Hepatocyte (in vitro differentiated cells): ENCODE data around the gene TEX13A. TPM values are rescaled to one million over a fixed set of nuclear protein-coding genes. Genes with fewer than 3 reads are reported as not detected.

Experiments used
- DNase-seq: peaks from one replicate; pipeline ENCODE4 v3.0.0-alpha.2; 2016; ENCODE audit warnings: low spot score
- H2AFZ ChIP-seq: fragments of 200-600 bp; sonication (generic); 2 replicates; pipeline ENCODE4 v1.6.0; 2016; ENCODE audit warnings: antibody characterized with exemption, mild to moderate bottlenecking
- H3K27ac ChIP-seq: fragments of 200-600 bp; sonication (generic); 2 replicates; pipeline ENCODE4 v1.5.1; 2016; ENCODE audit warnings: mild to moderate bottlenecking
- H3K27me3 ChIP-seq: fragments of 200-600 bp; sonication (generic); 2 replicates; pipeline ENCODE4 v1.6.1; 2016
- H3K36me3 ChIP-seq: fragments of 200-600 bp; sonication (generic); replicated peaks from 2 replicates; pipeline ENCODE4 v1.5.1; 2016; ENCODE audit warnings: low read depth; ENCODE audit not compliant: insufficient read depth
- H3K4me1 ChIP-seq: fragments of 200-600 bp; sonication (generic); 2 replicates; pipeline ENCODE4 v1.5.1; 2016; ENCODE audit warnings: mild to moderate bottlenecking, moderate library complexity; ENCODE audit not compliant: insufficient read depth
- H3K4me2 ChIP-seq: fragments of 200-600 bp; sonication (generic); 2 replicates; pipeline ENCODE4 v1.6.0; 2016
- H3K4me3 ChIP-seq: fragments of 200-600 bp; sonication (generic); 2 replicates; pipeline ENCODE4 v1.5.1; 2016; ENCODE audit warnings: mild to moderate bottlenecking
- H3K79me2 ChIP-seq: fragments of 200-600 bp; sonication (generic); 2 replicates; pipeline ENCODE4 v1.6.0; 2017; ENCODE audit warnings: mild to moderate bottlenecking
- H3K9me2 ChIP-seq: fragments of 200-600 bp; sonication (generic); replicated peaks from 2 replicates; pipeline ENCODE4 v1.6.0; 2017; ENCODE audit warnings: mild to moderate bottlenecking; ENCODE audit not compliant: insufficient read depth
- H3K9me3 ChIP-seq: fragments of 200-600 bp; sonication (generic); 2 replicates; pipeline ENCODE4 v1.5.1; 2016; ENCODE audit warnings: low read depth, mild to moderate bottlenecking
- H4K20me1 ChIP-seq: fragments of 200-600 bp; sonication (generic); 2 replicates; pipeline ENCODE4 v1.6.0; 2016; ENCODE audit warnings: mild to moderate bottlenecking; ENCODE audit not compliant: insufficient read depth, poor library complexity, severe bottlenecking
- EZH2 ChIP-seq: fragments of 200-600 bp; sonication (generic); IDR thresholded peaks from 2 replicates; pipeline ENCODE4 v1.6.1; 2016; ENCODE audit warnings: antibody characterized with exemption, mild to moderate bottlenecking, borderline replicate concordance
- EZH2phosphoT487 ChIP-seq: fragments of 200-600 bp; sonication (generic); IDR thresholded peaks from one replicate; pipeline ENCODE4 v1.6.1; 2018; ENCODE audit warnings: antibody characterized with exemption, mild to moderate bottlenecking, low read depth, moderate library complexity; ENCODE audit not compliant: unreplicated experiment, severe bottlenecking
- WGBS: methylation state at CpG from one replicate; pipeline ENCODE4 v1.1.6; 2016; ENCODE audit warnings: low lambda C conversion rate; ENCODE audit errors: missing lambda C conversion rate; 5-methylcytosine and 5-hydroxymethylcytosine counted together
- polyA plus RNA-seq: library from polyadenylated mRNA; unstranded; fragments of >200 nt; fragmentation: Nextera tagmentation; extraction: Ambion mirVana; gene quantifications from 2 replicates; pipeline ENCODE4 v1.2.1, GENCODE V29; 2016
- total RNA-seq: library from RNA; depleted of rRNA; stranded (reverse); fragments of >200 nt; gene quantifications from 2 replicates; pipeline ENCODE4 v1.2.3, GENCODE V29; 2014
- TF ChIP-seq, protein P1 (sequence below): fragments of 200-600 bp; sonication (generic); IDR thresholded peaks from 2 replicates; pipeline ENCODE4 v1.5.1; 2016; ENCODE audit warnings: antibody characterized with exemption, mild to moderate bottlenecking; ENCODE audit not compliant: poor library complexity

The TEX13A gene
- total and polyA plus RNA-seq, 2 experiments from 2014 or later = not detected

DNA sequence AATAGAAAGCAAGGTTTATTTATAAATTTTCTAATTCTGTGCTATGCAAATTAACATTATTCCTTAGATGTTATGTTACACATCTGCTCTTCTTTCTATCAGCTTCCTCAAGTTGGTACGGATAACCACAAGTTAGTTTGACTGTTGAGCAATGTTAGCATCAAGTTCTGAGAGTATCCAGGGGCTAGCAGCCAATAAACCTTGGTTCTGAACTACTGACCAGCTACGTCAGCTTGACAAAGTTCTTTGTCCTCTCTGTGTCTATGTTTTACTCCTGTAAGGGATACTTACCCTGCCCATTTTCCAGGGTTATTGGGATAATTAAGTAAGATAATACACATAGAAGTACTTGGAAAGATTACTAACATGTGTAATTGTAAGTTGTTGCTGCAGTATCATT is 8.1 kb upstream of the TEX13A start:
- Histone ChIP-seq H3K27ac (no peak overlapping the region), H3K9me2 (no peaks in the 10 kb centered on the region), H3K79me2 (no peaks in the 10 kb centered on the region), H2AFZ (no peak overlapping the region), H4K20me1 (no peaks in the 10 kb centered on the region), H3K9me3 (no peaks in the 10 kb centered on the region), H3K36me3 (no peaks in the 10 kb centered on the region), H3K4me3 (no peak overlapping the region), H3K4me2 (no peak overlapping the region), H3K4me1 (no peaks in the 10 kb centered on the region), H3K27me3 (no peaks in the 10 kb centered on the region)
- TF ChIP-seq EZH2phosphoT487 = no peak
- 49% methylated on average over 2 of the region's 2 CpGs for WGBS
- no peak for DNase-seq

DNA sequence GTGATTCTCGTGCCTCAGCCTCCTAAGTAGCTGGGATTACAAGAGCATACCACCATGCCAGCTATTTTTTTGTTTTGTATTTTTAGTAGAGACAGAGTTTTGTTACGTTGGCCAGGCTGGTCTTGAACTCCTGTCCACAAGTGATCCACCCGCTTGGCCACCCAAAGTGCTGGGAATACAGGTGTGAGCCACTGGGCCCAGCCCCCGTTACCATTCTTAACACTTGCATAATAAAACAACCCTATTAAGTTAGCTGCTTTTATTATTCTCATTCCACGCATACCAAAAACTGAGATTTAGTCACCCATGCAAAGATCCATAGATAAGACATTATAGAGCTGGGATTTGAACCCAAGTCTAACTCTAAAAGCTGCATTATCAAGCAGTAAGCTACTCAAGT is 6.0 kb upstream of the TEX13A start:
- no peak overlapping the region for H3K27ac ChIP-seq
- no peak overlapping the region for H3K4me2 ChIP-seq
- DNase-seq = no peak
- no peaks in the 10 kb centered on the region for H3K9me3 ChIP-seq
- no peaks in the 10 kb centered on the region for H3K27me3 ChIP-seq
- TF ChIP-seq EZH2phosphoT487 = no peak
- no peak for TF ChIP-seq EZH2
- TF ChIP-seq, protein P1, sequence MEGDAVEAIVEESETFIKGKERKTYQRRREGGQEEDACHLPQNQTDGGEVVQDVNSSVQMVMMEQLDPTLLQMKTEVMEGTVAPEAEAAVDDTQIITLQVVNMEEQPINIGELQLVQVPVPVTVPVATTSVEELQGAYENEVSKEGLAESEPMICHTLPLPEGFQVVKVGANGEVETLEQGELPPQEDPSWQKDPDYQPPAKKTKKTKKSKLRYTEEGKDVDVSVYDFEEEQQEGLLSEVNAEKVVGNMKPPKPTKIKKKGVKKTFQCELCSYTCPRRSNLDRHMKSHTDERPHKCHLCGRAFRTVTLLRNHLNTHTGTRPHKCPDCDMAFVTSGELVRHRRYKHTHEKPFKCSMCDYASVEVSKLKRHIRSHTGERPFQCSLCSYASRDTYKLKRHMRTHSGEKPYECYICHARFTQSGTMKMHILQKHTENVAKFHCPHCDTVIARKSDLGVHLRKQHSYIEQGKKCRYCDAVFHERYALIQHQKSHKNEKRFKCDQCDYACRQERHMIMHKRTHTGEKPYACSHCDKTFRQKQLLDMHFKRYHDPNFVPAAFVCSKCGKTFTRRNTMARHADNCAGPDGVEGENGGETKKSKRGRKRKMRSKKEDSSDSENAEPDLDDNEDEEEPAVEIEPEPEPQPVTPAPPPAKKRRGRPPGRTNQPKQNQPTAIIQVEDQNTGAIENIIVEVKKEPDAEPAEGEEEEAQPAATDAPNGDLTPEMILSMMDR = no peak
- no peaks in the 10 kb centered on the region for H3K36me3 ChIP-seq
- no peaks in the 10 kb centered on the region for H3K79me2 ChIP-seq
- WGBS = 78% methylated on average over 5 of the region's 5 CpGs
- no peak overlapping the region for H2AFZ ChIP-seq
- no peak overlapping the region for H3K4me3 ChIP-seq
- no peaks in the 10 kb centered on the region for H3K4me1 ChIP-seq
- H4K20me1 ChIP-seq = no peaks in the 10 kb centered on the region
- no peaks in the 10 kb centered on the region for H3K9me2 ChIP-seq

DNA sequence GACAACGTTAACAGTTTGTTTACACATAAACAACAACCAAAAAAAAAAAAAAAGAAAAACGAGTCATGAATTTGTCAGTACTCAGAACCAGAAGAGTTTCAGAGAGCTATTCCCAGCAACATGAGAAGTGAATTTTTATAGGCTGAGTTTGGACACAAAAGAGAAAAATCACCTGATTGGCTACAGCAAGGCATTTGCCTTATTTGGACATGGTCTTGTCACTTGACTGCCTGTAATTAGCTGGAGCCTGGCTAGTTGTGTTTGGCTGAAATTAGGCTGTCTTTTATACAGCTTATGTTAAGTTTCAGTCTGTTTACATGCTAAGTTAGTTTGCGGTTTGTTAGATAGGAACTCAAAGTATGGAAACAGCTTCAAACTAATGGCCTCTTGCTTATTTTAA is 880 bp upstream of the TEX13A start:
- no peak for DNase-seq
- no peaks in the 10 kb centered on the region for H3K9me2 ChIP-seq
- 75% methylated on average over 3 of the region's 3 CpGs for WGBS
- H3K9me3 ChIP-seq = no peaks in the 10 kb centered on the region
- no peaks in the 10 kb centered on the region for H3K4me1 ChIP-seq
- H3K36me3 ChIP-seq = no peaks in the 10 kb centered on the region
- no peak overlapping the region for H3K27ac ChIP-seq
- H3K4me3 ChIP-seq = no peak overlapping the region
- H3K4me2 ChIP-seq = no peak overlapping the region
- no peak overlapping the region for H2AFZ ChIP-seq
- no peaks in the 10 kb centered on the region for H4K20me1 ChIP-seq
- TF ChIP-seq EZH2 = no peak
- no peaks in the 10 kb centered on the region for H3K27me3 ChIP-seq
- H3K79me2 ChIP-seq = no peaks in the 10 kb centered on the region

DNA sequence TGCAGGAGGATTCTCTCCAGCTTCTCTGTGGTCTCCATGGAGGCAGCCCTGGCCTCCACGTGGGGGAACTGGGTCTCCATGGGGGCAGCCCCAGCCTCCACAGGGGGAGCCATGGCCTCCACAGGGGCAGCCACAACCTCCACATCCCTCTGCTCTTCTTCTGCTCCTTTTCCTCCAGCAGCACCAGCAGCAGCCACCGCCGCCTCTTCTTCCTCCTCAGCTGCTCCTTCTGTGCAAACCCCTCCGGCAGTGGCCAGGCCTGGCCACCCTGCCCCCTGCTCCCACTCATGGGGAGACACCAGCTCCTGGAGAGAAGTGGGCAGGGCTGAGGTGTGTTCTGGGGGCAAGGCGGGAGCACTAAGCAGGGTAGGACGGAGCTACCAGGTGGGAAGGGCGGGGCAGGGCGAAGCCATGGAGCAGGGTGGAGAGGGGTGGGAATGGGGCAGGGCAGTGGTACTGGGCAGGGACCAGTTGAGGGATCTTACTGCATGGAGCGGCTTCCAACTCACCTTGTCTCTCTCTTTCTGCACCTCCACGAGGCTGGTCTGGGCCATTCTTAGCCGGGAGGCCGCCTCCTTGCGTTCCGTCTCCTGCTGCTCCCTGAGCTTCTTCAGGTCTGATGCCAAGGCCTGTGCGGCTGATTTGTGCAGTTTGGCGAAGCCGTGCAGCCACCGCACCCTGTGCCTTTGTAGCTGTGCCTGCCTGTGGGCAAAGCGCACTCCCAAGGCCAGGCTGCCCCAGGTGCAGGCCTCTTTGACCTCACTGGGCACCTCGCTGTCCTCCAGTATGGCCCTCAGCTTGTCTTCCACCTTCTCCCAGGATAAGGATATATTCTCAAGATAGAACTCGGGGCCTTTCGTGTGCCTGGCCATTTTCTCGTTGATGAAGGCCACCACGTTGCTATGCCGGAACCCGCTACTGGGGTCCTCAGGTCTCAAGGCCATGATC is 766 bp downstream of the TEX13A start:
- no peak for DNase-seq
- WGBS = 93% methylated on average over 23 of the region's 26 CpGs
- Histone ChIP-seq H3K4me3 (no peak overlapping the region), H3K9me3 (no peaks in the 10 kb centered on the region), H3K9me2 (no peaks in the 10 kb centered on the region), H2AFZ (no peak overlapping the region), H3K4me1 (no peaks in the 10 kb centered on the region), H3K4me2 (no peak overlapping the region), H4K20me1 (no peaks in the 10 kb centered on the region), H3K79me2 (no peaks in the 10 kb centered on the region), H3K36me3 (no peaks in the 10 kb centered on the region), H3K27me3 (no peaks in the 10 kb centered on the region), H3K27ac (no peak overlapping the region)
- TF ChIP-seq EZH2 (no peak), EZH2phosphoT487 (no peak)
- TF ChIP-seq, protein P1 = no peak
